Putamen (tissue), 1 donor: Measurements from ENCODE around the gene ITGA2B.
"Not testable (repeated sequence)": the region's sequence is repeated elsewhere in the genome, so short reads cannot be mapped to it uniquely, and the experiment has no call there.

ENCODE experiments used
- DNase-seq: peaks from one replicate; pipeline ENCODE4 v3.0.0-alpha.2; 2016; ENCODE audit warnings: low spot score

Gene ITGA2B

GRCh38 chr17:44368391-44369243 lies 20.8 kb downstream of the ITGA2B start:
- DNase-seq = not testable (repeated sequence)

GRCh38 chr17:44367231-44367979 lies 22.0 kb downstream of the ITGA2B start:
- DNase-seq = no peak

GRCh38 chr17:44365051-44365450 lies 24.4 kb downstream of the ITGA2B start:
- not testable (repeated sequence) for DNase-seq

GRCh38 chr17:44363613-44364159 lies 25.8 kb downstream of the ITGA2B start, which contains the start of gene FAM171A2:
Gene FAM171A2, minus strand, starts transcription at chr17:44363853. Its CDS starts 139 bp downstream, at chr17:44363714.
- peak; percentile 42 for DNase-seq

GRCh38 chr17:44362949-44363612 lies 26.4 kb downstream of the ITGA2B start:
- DNase-seq = no peak

GRCh38 chr17:44362459-44362948 lies 26.9 kb downstream of the ITGA2B start:
- DNase-seq = no peak

- DNase-seq = no peak
Observed at GRCh38 chr17:44361292-44362260, 27.9 kb downstream of the ITGA2B start.

GRCh38 chr17:44360826-44361225 lies 28.6 kb downstream of the ITGA2B start:
- no peak for DNase-seq

GRCh38 chr17:44360144-44360533 lies 29.3 kb downstream of the ITGA2B start:
- DNase-seq = peak; percentile 59

- no peak for DNase-seq
Observed at GRCh38 chr17:44359458-44360143, 29.8 kb downstream of the ITGA2B start.

- DNase-seq = no peak
Observed at GRCh38 chr17:44359006-44359405, 30.4 kb downstream of the ITGA2B start.

GRCh38 chr17:44358066-44358465 lies 31.4 kb downstream of the ITGA2B start:
- no peak for DNase-seq

- no peak for DNase-seq
Observed at GRCh38 chr17:44356241-44356640, 33.2 kb downstream of the ITGA2B start.

GRCh38 chr17:44355642-44356099 lies 33.8 kb downstream of the ITGA2B start:
- no peak for DNase-seq

- DNase-seq = no peak
Observed at GRCh38 chr17:44354582-44355561, 34.6 kb downstream of the ITGA2B start.

- DNase-seq = no peak
Observed at GRCh38 chr17:44353672-44354331, 35.6 kb downstream of the ITGA2B start.

- DNase-seq = no peak
Observed at GRCh38 chr17:44352828-44353671, 36.4 kb downstream of the ITGA2B start.
